ENCODE data around the gene ZMYND10. TPM values are rescaled to one million over a fixed set of nuclear protein-coding genes. Genes with fewer than 3 reads are reported as not detected.

ZMYND10 gene
- total RNA-seq, 4 donors from 2014 or later = 3.0 TPM; not detected in 3

GRCh38 chr3:50378757-50379156 is 33.2 kb upstream of the ZMYND10 start:
- DNase-seq (no peak), ATAC-seq (no peak)
- Histone ChIP-seq H3K4me1 (no peaks in the 10 kb centered on the region), H3K4me3 (no peak overlapping the region), H3K36me3 (no peaks in the 10 kb centered on the region), H3K27ac (no peak overlapping the region), H3K27me3 (no peaks in the 10 kb centered on the region), H3K9me3 (no peaks in the 10 kb centered on the region)
- intact Hi-C loops (cut with DNase I; ENCODE audit: low total_unique reads) = no loop called here
- no peak for TF ChIP-seq CTCF (IDR thresholded peaks at IDR 0.05 in 4 of 5, conservative IDR thresholded peaks at IDR 0.05 in 1 of 5)
- no peak for TF ChIP-seq POLR2A (IDR thresholded peaks at IDR 0.05)
- in situ Hi-C loops (cut with MboI; ENCODE audit: low sequenced_read_pairs in 4 of 4) = no loop called here

- in situ Hi-C loops (cut with MboI; ENCODE audit: low sequenced_read_pairs in 4 of 4) = no loop called here
- TF ChIP-seq POLR2A (IDR thresholded peaks at IDR 0.05) = no peak
- intact Hi-C loops (cut with DNase I; ENCODE audit: low total_unique reads) = no loop called here
- H3K27me3 ChIP-seq = no peaks in the 10 kb centered on the region
- ATAC-seq = no peak
- no peaks in the 10 kb centered on the region for H3K36me3 ChIP-seq
- H3K4me1 ChIP-seq = no peaks in the 10 kb centered on the region
- H3K4me3 ChIP-seq = no peak overlapping the region
- no peaks in the 10 kb centered on the region for H3K9me3 ChIP-seq
- no peak for DNase-seq
- no peak overlapping the region for H3K27ac ChIP-seq
These were observed 32.5 kb upstream of the ZMYND10 start for GRCh38 chr3:50378024-50378423.

GRCh38 chr3:50375258-50375931 is 29.9 kb upstream of the ZMYND10 start:
- ATAC-seq (no peak), DNase-seq (no peak)
- no peaks in the 10 kb centered on the region for H3K9me3 ChIP-seq
- no peaks in the 10 kb centered on the region for H3K36me3 ChIP-seq
- no peaks in the 10 kb centered on the region for H3K4me1 ChIP-seq
- TF ChIP-seq CTCF (IDR thresholded peaks at IDR 0.05 in 4 of 5, conservative IDR thresholded peaks at IDR 0.05 in 1 of 5) = no peak
- TF ChIP-seq POLR2A (IDR thresholded peaks at IDR 0.05) = no peak
- in situ Hi-C loops (cut with MboI; ENCODE audit: low sequenced_read_pairs in 4 of 4) = no loop called here
- intact Hi-C loops (cut with DNase I; ENCODE audit: low total_unique reads) = no loop called here
- no peak overlapping the region for H3K4me3 ChIP-seq
- H3K27ac ChIP-seq = no peak overlapping the region
- no peaks in the 10 kb centered on the region for H3K27me3 ChIP-seq

- no peak for DNase-seq
- H3K9me3 ChIP-seq = no peaks in the 10 kb centered on the region
- no peak overlapping the region for H3K4me3 ChIP-seq
- no peaks in the 10 kb centered on the region for H3K36me3 ChIP-seq
- in situ Hi-C loops (cut with MboI; ENCODE audit: low sequenced_read_pairs in 4 of 4) = loop anchor here in 1 of 4 donors (25.0 kb wide), 1 partner anchor 163 kb away; no protein-coding TSS in a partner anchor
- no peaks in the 10 kb centered on the region for H3K4me1 ChIP-seq
- ATAC-seq = no peak
- intact Hi-C loops (cut with DNase I; ENCODE audit: low total_unique reads) = no loop called here
- no peak for TF ChIP-seq POLR2A (IDR thresholded peaks at IDR 0.05)
- no peak for TF ChIP-seq CTCF (IDR thresholded peaks at IDR 0.05 in 4 of 5, conservative IDR thresholded peaks at IDR 0.05 in 1 of 5)
- no peaks in the 10 kb centered on the region for H3K27me3 ChIP-seq
- H3K27ac ChIP-seq = no peak overlapping the region
These were observed 29.1 kb upstream of the ZMYND10 start for GRCh38 chr3:50374363-50375257.

Measured in gastrocnemius medialis (tissue), 4 donors.